Measurements from ENCODE around the gene LMTK2.
A peak's percentile ranks its signal among the peaks of the same experiment; 100 is the strongest.

Gene LMTK2

DNA sequence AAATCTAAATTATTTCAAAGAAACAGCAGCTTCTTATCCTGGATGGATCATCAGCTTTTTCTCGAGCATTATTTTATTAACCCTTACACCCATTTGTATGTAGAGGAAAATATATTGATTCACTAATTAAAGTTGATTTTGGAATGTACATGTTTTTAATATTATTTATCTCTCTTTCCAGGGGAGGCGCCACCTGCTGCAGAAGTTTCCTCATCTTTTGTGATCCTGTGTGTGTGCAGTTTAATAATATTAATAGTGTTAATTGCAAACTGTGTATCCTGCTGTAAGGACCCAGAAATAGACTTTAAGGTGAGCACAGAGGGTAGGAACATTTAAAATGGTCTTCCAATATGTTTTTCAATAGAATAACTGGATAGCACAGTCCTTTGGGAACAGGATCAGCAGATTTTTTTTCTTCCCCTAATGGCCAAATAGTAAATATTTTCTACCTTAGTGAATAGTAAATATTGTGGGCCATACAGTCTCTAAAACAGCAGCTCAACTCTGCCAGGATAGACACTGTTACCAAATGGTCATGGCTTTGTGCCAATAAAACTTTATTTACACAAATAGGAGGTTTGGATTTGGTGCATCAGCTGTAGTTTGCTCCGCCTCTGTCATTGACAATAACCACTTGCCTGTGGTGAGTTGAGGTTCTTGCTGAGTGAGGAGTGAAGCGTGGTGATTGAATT is 30.6 kb downstream of the LMTK2 start:
- DNase-seq (ENCODE audit: insufficient read length, low spot score) (no peak), FAIRE-seq (no peak)
- TF ChIP-seq, protein P1, sequence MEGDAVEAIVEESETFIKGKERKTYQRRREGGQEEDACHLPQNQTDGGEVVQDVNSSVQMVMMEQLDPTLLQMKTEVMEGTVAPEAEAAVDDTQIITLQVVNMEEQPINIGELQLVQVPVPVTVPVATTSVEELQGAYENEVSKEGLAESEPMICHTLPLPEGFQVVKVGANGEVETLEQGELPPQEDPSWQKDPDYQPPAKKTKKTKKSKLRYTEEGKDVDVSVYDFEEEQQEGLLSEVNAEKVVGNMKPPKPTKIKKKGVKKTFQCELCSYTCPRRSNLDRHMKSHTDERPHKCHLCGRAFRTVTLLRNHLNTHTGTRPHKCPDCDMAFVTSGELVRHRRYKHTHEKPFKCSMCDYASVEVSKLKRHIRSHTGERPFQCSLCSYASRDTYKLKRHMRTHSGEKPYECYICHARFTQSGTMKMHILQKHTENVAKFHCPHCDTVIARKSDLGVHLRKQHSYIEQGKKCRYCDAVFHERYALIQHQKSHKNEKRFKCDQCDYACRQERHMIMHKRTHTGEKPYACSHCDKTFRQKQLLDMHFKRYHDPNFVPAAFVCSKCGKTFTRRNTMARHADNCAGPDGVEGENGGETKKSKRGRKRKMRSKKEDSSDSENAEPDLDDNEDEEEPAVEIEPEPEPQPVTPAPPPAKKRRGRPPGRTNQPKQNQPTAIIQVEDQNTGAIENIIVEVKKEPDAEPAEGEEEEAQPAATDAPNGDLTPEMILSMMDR (IDR thresholded peaks at IDR 0.05; ENCODE audit: insufficient read depth, missing control alignments): no peak

DNA sequence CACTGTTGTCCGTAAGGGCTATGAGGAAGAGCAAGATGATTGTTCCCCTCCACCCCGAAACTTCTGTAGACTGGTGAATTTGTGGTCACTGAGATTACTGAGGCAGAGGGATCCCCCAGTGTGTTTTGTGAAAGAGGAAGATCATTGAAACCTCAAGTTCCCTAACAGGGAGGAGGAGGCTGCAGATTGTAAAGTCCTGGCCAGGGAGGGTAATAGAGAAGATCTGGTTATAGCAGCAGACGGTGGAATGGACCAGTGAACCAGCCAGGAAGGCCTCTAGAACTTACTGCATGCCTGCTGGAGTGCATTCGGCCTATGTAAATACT is 31.1 kb downstream of the LMTK2 start:
- no peak for DNase-seq (ENCODE audit: insufficient read length, low spot score)
- TF ChIP-seq, protein P1 (IDR thresholded peaks at IDR 0.05; ENCODE audit: insufficient read depth, missing control alignments): no peak
- no peak for FAIRE-seq

DNA sequence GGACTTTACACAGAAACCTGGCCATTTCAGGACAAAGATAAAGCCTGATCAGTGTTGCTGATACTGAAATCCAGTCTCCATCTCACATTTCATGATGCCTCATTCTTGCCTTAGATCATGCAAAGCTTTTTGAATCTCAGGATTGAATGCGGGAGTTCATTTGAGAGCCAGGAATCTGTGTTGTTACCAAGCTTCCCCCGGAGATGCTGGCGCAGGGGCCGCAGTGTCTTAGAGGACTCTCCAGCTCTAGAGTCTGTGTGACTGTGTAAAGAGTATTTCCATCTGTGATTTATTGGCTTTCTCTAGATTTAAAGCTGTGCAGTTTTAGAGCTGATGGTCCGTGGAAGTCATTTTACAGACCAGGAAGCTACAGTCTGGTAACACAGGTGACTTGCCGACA is 32.0 kb downstream of the LMTK2 start:
- DNase-seq (ENCODE audit: insufficient read length, low spot score) (no peak), FAIRE-seq (no peak)
- TF ChIP-seq, protein P1 (IDR thresholded peaks at IDR 0.05; ENCODE audit: insufficient read depth, missing control alignments): no peak

DNA sequence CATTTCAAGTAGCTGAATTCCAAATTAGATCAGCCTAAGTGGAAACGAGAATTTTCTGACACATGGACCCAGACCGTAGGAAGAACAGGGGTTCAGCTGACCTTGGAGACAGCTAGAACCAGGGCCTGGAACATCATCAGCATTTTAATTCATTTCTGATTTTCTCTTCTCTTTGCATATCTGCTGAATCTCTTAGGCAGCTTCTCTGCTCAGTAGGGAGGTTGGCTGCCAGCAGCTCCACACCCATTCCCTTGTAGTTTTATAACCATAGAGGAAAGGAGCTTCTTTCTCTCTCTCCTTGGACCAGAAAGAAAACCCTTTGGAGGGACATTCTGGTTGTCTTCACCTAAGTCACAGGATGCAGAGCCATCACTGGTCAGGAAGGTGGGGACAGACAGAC is 36.0 kb downstream of the LMTK2 start:
- no peak for DNase-seq (ENCODE audit: insufficient read length, low spot score)
- TF ChIP-seq, protein P1 (IDR thresholded peaks at IDR 0.05; ENCODE audit: insufficient read depth, missing control alignments): no peak
- FAIRE-seq: no peak

DNA sequence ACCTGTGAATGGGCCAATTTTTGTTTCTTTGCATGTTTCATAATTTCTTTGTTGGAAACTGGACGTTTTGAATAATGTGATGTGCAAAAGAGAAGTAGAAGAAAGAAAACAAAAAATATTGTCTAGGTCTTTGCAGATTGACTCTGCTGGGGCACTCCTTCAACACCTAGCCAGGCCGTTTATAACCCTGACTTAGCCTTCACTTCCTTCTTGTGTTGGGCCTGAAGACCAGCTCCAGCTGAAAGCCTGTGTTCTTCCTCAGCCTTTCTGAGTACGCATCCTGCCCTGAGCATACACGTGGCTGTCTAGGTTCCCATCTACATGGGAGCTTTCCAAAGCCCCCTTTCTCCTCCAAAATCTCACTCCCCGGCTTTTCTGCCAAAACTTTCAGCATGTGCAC is 41.9 kb downstream of the LMTK2 start:
- no peak for DNase-seq (ENCODE audit: insufficient read length, low spot score)
- TF ChIP-seq, protein P1 (IDR thresholded peaks at IDR 0.05; ENCODE audit: insufficient read depth, missing control alignments): no peak
- no peak for FAIRE-seq

DNA sequence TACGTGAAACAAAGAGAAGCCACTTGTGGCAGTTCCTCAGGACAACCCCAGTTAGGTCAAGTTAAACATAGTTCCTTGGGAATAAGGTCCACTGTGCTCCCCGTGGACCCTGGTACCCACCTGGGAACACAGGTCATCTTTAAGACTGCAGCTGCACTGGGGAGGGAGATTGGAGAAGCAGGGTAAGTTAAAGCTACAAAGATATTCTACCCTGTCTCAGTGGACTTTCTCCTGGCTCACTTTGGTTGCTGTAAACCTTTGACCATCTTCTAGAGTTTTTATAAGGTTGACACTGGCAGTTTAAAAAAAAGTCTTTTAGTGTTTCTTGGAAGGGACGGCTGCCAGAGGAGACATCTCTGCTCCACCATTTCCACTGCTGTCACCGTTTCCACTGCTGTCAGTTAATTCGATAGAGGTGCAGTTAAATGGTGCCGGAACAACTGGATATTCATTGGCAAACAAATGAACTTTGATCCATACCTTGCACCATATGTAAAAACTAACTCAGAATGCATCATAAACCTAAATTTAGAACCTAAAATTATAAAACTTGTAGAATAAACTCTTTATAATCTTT is 42.5 kb downstream of the LMTK2 start:
- FAIRE-seq: no peak
- TF ChIP-seq, protein P1 (IDR thresholded peaks at IDR 0.05; ENCODE audit: insufficient read depth, missing control alignments): no peak
- DNase-seq (ENCODE audit: insufficient read length, low spot score): no peak

DNA sequence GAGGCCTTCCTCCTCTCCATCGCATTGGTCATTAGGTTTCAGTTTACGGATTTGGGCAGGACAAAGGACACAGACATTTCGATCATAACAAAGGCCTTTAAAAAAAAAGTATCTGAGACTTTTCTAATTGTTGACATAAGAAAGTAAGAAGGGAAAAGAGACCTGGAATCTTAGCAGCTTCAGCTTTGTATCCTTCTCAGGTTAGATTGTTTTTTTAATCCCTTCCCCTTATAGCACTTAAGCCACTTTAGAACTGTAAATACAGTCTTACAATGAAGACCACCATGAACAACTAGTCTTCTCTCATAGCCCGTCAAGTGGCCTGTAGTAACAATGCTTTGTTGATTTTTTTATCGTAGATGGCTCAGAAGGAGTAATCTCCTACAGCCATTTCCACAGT is 45.2 kb downstream of the LMTK2 start:
- TF ChIP-seq, protein P1 (IDR thresholded peaks at IDR 0.05; ENCODE audit: insufficient read depth, missing control alignments): no peak
- FAIRE-seq: peak; percentile 44
- DNase-seq (ENCODE audit: insufficient read length, low spot score): no peak

All from D721Med (cell line).